ENCODE results near the gene IFIT2.
"Not testable (repeated sequence)": the region's sequence is repeated elsewhere in the genome, so short reads cannot be mapped to it uniquely, and the experiment has no call there.

Gene IFIT2

GRCh38 chr10:89312973-89313372 is 11.1 kb downstream of the IFIT2 start:
- H3K4me3 ChIP-seq (ENCODE audit: low read depth, low read length, poor library complexity, severe bottlenecking), result no peak overlapping the region
- H3K9me2 ChIP-seq (ENCODE audit: low read depth, low read length), result no peaks in the 10 kb centered on the region
- H3F3A ChIP-seq (ENCODE audit: insufficient read depth, low read length), result no peaks in the 10 kb centered on the region
- H3K9ac ChIP-seq (ENCODE audit: low read length), result no peak overlapping the region
- H3K27me3 ChIP-seq (ENCODE audit: insufficient read depth, low read length), result no peaks in the 10 kb centered on the region
- H4K20me1 ChIP-seq (ENCODE audit: insufficient read depth, low read length), result no peaks in the 10 kb centered on the region
- no peaks in the 10 kb centered on the region for H3K36me3 ChIP-seq (ENCODE audit: insufficient read depth, low read length)
- no peak overlapping the region for H3K4me2 ChIP-seq (ENCODE audit: low read length)
- H3K4me1 ChIP-seq (ENCODE audit: insufficient read depth, low read length, severe bottlenecking), result no peaks in the 10 kb centered on the region
- H3K27ac ChIP-seq (ENCODE audit: low read depth, low read length, poor library complexity, severe bottlenecking), result no peak overlapping the region
- H2AFZ ChIP-seq (ENCODE audit: low read length), result no peak overlapping the region
- H3K79me2 ChIP-seq (ENCODE audit: insufficient read depth, low read length), result no peaks in the 10 kb centered on the region
- no peaks in the 10 kb centered on the region for H3K9me3 ChIP-seq (ENCODE audit: low read length)
- TF ChIP-seq CTCF (IDR thresholded peaks at IDR 0.05; ENCODE audit: low read length) (no peak), EZH2 (IDR thresholded peaks at IDR 0.05; ENCODE audit: borderline replicate concordance, low read length) (no peak)

DNA sequence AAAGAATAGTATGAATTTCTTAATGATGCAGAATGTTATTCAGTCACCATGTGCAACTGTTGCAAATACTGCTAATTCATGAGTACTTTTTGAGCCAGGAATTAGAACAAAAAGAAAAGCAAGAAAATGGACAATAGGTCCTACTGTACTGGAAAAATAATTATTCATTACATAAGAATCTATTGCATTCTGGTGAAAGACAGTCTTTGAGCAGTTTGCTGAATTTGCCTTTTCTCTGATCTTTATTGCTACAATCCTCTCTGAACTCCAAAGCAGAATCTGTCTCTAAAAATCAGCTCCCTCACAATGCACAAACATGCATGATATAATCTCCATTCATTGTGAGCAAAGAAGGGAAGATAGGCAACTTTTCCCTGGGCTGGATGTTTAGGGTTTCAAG is 12.8 kb downstream of the IFIT2 start:
- no peaks in the 10 kb centered on the region for H3K9me3 ChIP-seq (ENCODE audit: low read length)
- no peak overlapping the region for H3K4me3 ChIP-seq (ENCODE audit: low read depth, low read length, poor library complexity, severe bottlenecking)
- H3F3A ChIP-seq (ENCODE audit: insufficient read depth, low read length), result no peaks in the 10 kb centered on the region
- no peaks in the 10 kb centered on the region for H3K36me3 ChIP-seq (ENCODE audit: insufficient read depth, low read length)
- no peaks in the 10 kb centered on the region for H3K9me2 ChIP-seq (ENCODE audit: low read depth, low read length)
- H3K4me1 ChIP-seq (ENCODE audit: insufficient read depth, low read length, severe bottlenecking), result no peaks in the 10 kb centered on the region
- TF ChIP-seq CTCF (IDR thresholded peaks at IDR 0.05; ENCODE audit: low read length) (no peak), EZH2 (IDR thresholded peaks at IDR 0.05; ENCODE audit: borderline replicate concordance, low read length) (no peak)
- no peaks in the 10 kb centered on the region for H3K79me2 ChIP-seq (ENCODE audit: insufficient read depth, low read length)
- no peak overlapping the region for H3K4me2 ChIP-seq (ENCODE audit: low read length)
- H2AFZ ChIP-seq (ENCODE audit: low read length), result no peak overlapping the region
- no peaks in the 10 kb centered on the region for H4K20me1 ChIP-seq (ENCODE audit: insufficient read depth, low read length)
- no peak overlapping the region for H3K9ac ChIP-seq (ENCODE audit: low read length)
- H3K27ac ChIP-seq (ENCODE audit: low read depth, low read length, poor library complexity, severe bottlenecking), result no peak overlapping the region
- no peaks in the 10 kb centered on the region for H3K27me3 ChIP-seq (ENCODE audit: insufficient read depth, low read length)

DNA sequence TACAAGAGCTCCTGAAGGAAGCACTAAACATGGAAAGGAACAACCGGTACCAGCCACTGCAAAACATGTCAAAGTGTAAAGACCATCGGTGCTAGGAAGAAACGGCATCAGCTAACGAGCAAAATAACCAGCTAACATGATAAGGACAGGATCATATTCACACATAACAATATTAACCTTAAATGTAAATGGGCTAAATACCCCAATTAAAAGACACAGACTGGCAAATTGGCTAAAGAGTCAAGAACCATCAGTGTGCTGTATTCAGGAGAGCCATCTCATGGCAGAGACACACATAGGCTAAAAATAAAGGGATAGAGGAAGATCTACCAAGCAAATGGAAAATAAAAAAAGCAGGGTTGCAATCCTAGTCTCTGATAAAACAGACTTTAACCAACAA is 16.2 kb downstream of the IFIT2 start:
- not testable (repeated sequence) for H3K9me3 ChIP-seq (ENCODE audit: low read length); H3K4me3 ChIP-seq (ENCODE audit: low read depth, low read length, poor library complexity, severe bottlenecking); H4K20me1 ChIP-seq (ENCODE audit: insufficient read depth, low read length); H3K4me1 ChIP-seq (ENCODE audit: insufficient read depth, low read length, severe bottlenecking); H3K27me3 ChIP-seq (ENCODE audit: insufficient read depth, low read length); H3K36me3 ChIP-seq (ENCODE audit: insufficient read depth, low read length); H3K27ac ChIP-seq (ENCODE audit: low read depth, low read length, poor library complexity, severe bottlenecking); H3K9me2 ChIP-seq (ENCODE audit: low read depth, low read length); H3K79me2 ChIP-seq (ENCODE audit: insufficient read depth, low read length); H3F3A ChIP-seq (ENCODE audit: insufficient read depth, low read length); H3K4me2 ChIP-seq (ENCODE audit: low read length); H2AFZ ChIP-seq (ENCODE audit: low read length); H3K9ac ChIP-seq (ENCODE audit: low read length)

GRCh38 chr10:89325081-89325480 is 23.2 kb downstream of the IFIT2 start:
- not testable (repeated sequence) for H3K9ac ChIP-seq (ENCODE audit: low read length)

DNA sequence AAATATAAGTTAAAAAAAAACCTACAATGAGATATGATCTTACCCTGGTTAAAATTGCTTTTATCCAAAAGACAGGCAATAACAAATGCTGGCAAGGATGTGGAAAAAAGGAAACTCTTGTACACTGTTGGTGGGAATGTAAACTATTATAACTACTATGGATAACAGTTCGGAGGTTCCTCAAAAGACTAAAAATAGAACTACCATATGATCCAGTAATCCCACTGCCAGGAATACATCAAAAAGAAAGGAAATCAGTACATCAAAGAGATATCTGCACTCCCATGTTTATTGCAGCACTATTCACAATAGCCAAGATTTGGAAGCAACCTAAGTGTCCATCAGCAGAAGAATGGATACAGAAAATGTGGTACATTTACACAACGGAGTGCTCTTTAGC is 24.0 kb downstream of the IFIT2 start:
- H3K4me2 ChIP-seq (ENCODE audit: low read length); H3K4me1 ChIP-seq (ENCODE audit: insufficient read depth, low read length, severe bottlenecking); H3K27me3 ChIP-seq (ENCODE audit: insufficient read depth, low read length); H3K27ac ChIP-seq (ENCODE audit: low read depth, low read length, poor library complexity, severe bottlenecking); H2AFZ ChIP-seq (ENCODE audit: low read length); H3K9me3 ChIP-seq (ENCODE audit: low read length); H3K4me3 ChIP-seq (ENCODE audit: low read depth, low read length, poor library complexity, severe bottlenecking); H3K9ac ChIP-seq (ENCODE audit: low read length); H3K36me3 ChIP-seq (ENCODE audit: insufficient read depth, low read length); H3F3A ChIP-seq (ENCODE audit: insufficient read depth, low read length); H3K79me2 ChIP-seq (ENCODE audit: insufficient read depth, low read length); H3K9me2 ChIP-seq (ENCODE audit: low read depth, low read length); H4K20me1 ChIP-seq (ENCODE audit: insufficient read depth, low read length): not testable (repeated sequence)

More at GRCh38 chr10:89325081-89325480, 23.2 kb downstream of the IFIT2 start:
- not testable (repeated sequence) for H3K4me1 ChIP-seq (ENCODE audit: insufficient read depth, low read length, severe bottlenecking); H3F3A ChIP-seq (ENCODE audit: insufficient read depth, low read length); H4K20me1 ChIP-seq (ENCODE audit: insufficient read depth, low read length); H3K36me3 ChIP-seq (ENCODE audit: insufficient read depth, low read length); H2AFZ ChIP-seq (ENCODE audit: low read length); H3K27me3 ChIP-seq (ENCODE audit: insufficient read depth, low read length); H3K9me2 ChIP-seq (ENCODE audit: low read depth, low read length); H3K79me2 ChIP-seq (ENCODE audit: insufficient read depth, low read length); H3K4me2 ChIP-seq (ENCODE audit: low read length); H3K27ac ChIP-seq (ENCODE audit: low read depth, low read length, poor library complexity, severe bottlenecking); H3K9me3 ChIP-seq (ENCODE audit: low read length); H3K4me3 ChIP-seq (ENCODE audit: low read depth, low read length, poor library complexity, severe bottlenecking)
